HL-60 (cell line): ENCODE measurements around the gene GDF7.

ENCODE experiments used
- DNase-seq, 2 experiments: peaks; one replicate each; pipeline ENCODE4 v3.0.0-alpha.2; 2010 to 2020; ENCODE audit warnings: low read depth in 1 of 2, low spot score in 1 of 2
- H3K27ac ChIP-seq: fragments of 250-450 bp; sonication (Bioruptor Pico); replicated peaks from 2 replicates; pipeline ENCODE4 v1.5.1; 2020; ENCODE audit warnings: mild to moderate bottlenecking, moderate library complexity
- H3K27me3 ChIP-seq: fragments of 250-450 bp; sonication (Bioruptor Pico); 2 replicates; pipeline ENCODE4 v1.5.1; 2021; ENCODE audit warnings: mild to moderate bottlenecking, moderate library complexity; ENCODE audit not compliant: insufficient read depth, poor library complexity, severe bottlenecking
- H3K4me3 ChIP-seq: replicated peaks from 2 replicates; pipeline ENCODE4 v1.5.1; 2011; ENCODE audit warnings: mild to moderate bottlenecking, control low read depth, low read length; ENCODE audit not compliant: insufficient read depth
- GABPA ChIP-seq: IDR thresholded peaks from 2 replicates; pipeline ENCODE4 v1.6.1; 2012; ENCODE audit warnings: low read depth
- POLR2AphosphoS5 ChIP-seq: IDR thresholded peaks from 2 replicates; pipeline ENCODE4 v1.6.1; 2012; ENCODE audit warnings: low read depth
- REST ChIP-seq: IDR thresholded peaks from 2 replicates; pipeline ENCODE4 v1.6.1; 2012; ENCODE audit warnings: low read depth; ENCODE audit not compliant: insufficient replicate concordance
- SPI1 ChIP-seq: IDR thresholded peaks from 2 replicates; pipeline ENCODE4 v1.6.1; 2012; ENCODE audit warnings: low read depth, mild to moderate bottlenecking, borderline replicate concordance
- TF ChIP-seq, protein P1 (sequence below): IDR thresholded peaks from one replicate; pipeline ENCODE4 v1.5.1; 2011; ENCODE audit warnings: low read length, control low read depth, inconsistent platforms; ENCODE audit not compliant: insufficient read depth

Gene GDF7

DNA sequence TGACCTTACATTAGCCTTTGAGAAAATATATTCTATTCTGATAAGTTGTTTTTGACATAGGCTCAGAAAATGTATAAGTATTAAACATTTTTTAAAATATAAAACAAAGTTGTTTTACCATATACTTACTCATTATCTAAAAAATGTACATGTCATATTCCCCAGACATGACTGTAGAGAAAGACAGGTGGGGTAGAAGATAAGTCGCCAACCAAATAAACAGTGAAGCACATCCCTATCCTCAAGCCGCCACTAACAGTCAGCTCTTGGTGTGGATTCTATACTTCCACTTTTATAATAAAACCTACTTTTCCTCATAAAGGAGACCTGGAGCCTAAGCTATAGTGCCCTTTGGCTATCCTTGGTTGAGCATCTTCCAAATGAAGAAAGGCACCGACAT is 26.4 kb downstream of the GDF7 start:
- DNase-seq = no peak
- H3K4me3 ChIP-seq = no peak overlapping the region
- TF ChIP-seq GABPA = no peak
- no peak for TF ChIP-seq POLR2AphosphoS5
- no peak for TF ChIP-seq REST
- TF ChIP-seq, protein P1, sequence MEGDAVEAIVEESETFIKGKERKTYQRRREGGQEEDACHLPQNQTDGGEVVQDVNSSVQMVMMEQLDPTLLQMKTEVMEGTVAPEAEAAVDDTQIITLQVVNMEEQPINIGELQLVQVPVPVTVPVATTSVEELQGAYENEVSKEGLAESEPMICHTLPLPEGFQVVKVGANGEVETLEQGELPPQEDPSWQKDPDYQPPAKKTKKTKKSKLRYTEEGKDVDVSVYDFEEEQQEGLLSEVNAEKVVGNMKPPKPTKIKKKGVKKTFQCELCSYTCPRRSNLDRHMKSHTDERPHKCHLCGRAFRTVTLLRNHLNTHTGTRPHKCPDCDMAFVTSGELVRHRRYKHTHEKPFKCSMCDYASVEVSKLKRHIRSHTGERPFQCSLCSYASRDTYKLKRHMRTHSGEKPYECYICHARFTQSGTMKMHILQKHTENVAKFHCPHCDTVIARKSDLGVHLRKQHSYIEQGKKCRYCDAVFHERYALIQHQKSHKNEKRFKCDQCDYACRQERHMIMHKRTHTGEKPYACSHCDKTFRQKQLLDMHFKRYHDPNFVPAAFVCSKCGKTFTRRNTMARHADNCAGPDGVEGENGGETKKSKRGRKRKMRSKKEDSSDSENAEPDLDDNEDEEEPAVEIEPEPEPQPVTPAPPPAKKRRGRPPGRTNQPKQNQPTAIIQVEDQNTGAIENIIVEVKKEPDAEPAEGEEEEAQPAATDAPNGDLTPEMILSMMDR = no peak
- TF ChIP-seq SPI1 = no peak

DNA sequence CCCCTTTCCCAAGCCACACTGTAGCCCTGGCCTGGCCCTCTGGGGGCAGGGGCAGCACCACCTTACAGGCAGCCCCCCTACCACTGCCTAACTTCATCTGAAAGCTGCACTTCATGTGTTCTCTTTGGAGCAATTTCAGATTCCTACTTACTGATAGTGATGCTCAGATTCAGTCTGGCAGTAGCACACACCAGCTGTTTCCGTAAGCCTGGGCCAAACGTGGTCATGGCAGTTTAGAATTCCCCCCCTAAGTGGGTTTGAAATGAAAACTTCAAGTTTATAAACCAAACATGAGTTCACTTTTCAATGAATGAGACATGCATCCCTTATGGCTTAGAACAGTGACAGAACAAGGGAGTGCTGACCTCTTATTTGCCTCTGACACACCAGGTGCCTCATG is 29.4 kb downstream of the GDF7 start:
- TF ChIP-seq GABPA (no peak), SPI1 (no peak), REST (no peak), POLR2AphosphoS5 (no peak)
- TF ChIP-seq, protein P1 = no peak
- Histone ChIP-seq H3K27ac (no peak overlapping the region), H3K4me3 (no peak overlapping the region), H3K27me3 (no peaks in the 10 kb centered on the region)
- no peak for DNase-seq

More for the DNA sequence above, 26.4 kb downstream of the GDF7 start:
- Histone ChIP-seq H3K27ac (no peak overlapping the region), H3K27me3 (no peaks in the 10 kb centered on the region)

DNA sequence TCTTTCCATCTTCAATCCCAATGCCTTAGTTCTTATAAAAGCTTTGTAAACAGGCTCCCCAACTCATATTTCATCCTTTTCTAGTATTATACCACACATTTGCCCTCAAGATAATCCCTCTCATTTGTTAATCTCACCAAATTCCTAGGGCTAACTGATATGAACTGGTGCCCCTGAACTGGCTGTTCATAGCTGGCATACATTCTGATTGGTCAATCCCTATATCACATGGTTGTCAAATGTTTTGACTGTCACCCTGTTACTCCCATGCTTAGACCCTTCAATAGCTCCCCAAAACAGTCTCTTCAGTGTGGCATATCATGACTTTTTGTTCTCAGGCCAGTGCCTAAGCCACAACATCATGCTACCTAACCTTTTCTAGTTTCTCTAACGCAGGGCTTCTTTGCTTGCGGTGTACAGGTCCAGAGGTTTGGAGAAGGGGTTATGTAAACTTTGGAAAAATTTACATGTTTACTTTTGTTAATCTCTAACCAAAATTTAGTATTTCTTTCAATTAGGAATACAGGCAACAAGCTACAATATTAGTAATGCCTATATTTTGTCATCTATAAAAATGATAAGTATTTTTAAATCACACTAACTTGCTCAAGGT is 30.5 kb downstream of the GDF7 start:
- no peaks in the 10 kb centered on the region for H3K27me3 ChIP-seq
- TF ChIP-seq POLR2AphosphoS5 (no peak), GABPA (no peak), SPI1 (no peak), REST (no peak)
- TF ChIP-seq, protein P1 = no peak

More for the DNA sequence above, 30.5 kb downstream of the GDF7 start:
- Histone ChIP-seq H3K4me3 (no peak overlapping the region), H3K27ac (no peak overlapping the region)
- no peak for DNase-seq
